ENCODE results near the gene TAF5.

- no peak for TF ChIP-seq CTCF (conservative IDR thresholded peaks at IDR 0.05; ENCODE audit: low read depth, low read length)
- no peak for TF ChIP-seq EZH2 (IDR thresholded peaks at IDR 0.05; ENCODE audit: borderline replicate concordance, low read depth, low read length, poor library complexity, severe bottlenecking)
These were observed 5.8 kb downstream of the TAF5 start for GRCh38 chr10:103373544-103373943.

Data from A673 (cell line).